Measurements from ENCODE around the gene PRKG1.

- TF ChIP-seq POLR2A (IDR thresholded peaks at IDR 0.05; ENCODE audit: low read depth): no peak
- TF ChIP-seq, protein P1, sequence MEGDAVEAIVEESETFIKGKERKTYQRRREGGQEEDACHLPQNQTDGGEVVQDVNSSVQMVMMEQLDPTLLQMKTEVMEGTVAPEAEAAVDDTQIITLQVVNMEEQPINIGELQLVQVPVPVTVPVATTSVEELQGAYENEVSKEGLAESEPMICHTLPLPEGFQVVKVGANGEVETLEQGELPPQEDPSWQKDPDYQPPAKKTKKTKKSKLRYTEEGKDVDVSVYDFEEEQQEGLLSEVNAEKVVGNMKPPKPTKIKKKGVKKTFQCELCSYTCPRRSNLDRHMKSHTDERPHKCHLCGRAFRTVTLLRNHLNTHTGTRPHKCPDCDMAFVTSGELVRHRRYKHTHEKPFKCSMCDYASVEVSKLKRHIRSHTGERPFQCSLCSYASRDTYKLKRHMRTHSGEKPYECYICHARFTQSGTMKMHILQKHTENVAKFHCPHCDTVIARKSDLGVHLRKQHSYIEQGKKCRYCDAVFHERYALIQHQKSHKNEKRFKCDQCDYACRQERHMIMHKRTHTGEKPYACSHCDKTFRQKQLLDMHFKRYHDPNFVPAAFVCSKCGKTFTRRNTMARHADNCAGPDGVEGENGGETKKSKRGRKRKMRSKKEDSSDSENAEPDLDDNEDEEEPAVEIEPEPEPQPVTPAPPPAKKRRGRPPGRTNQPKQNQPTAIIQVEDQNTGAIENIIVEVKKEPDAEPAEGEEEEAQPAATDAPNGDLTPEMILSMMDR (IDR thresholded peaks at IDR 0.05): no peak
- TF ChIP-seq EP300 (IDR thresholded peaks at IDR 0.05): no peak
- TF ChIP-seq POLR2AphosphoS5 (IDR thresholded peaks at IDR 0.05): no peak
These were observed 1041.5 kb downstream of the PRKG1 start for GRCh38 chr10:52115823-52116222.

All from esophagus muscularis mucosa (tissue), 4 donors.